Measurements from ENCODE around the gene PDE4D.

GRCh38 chr5:59640411-59640810 lies 253.1 kb downstream of the PDE4D start:
- TF ChIP-seq, protein P1, sequence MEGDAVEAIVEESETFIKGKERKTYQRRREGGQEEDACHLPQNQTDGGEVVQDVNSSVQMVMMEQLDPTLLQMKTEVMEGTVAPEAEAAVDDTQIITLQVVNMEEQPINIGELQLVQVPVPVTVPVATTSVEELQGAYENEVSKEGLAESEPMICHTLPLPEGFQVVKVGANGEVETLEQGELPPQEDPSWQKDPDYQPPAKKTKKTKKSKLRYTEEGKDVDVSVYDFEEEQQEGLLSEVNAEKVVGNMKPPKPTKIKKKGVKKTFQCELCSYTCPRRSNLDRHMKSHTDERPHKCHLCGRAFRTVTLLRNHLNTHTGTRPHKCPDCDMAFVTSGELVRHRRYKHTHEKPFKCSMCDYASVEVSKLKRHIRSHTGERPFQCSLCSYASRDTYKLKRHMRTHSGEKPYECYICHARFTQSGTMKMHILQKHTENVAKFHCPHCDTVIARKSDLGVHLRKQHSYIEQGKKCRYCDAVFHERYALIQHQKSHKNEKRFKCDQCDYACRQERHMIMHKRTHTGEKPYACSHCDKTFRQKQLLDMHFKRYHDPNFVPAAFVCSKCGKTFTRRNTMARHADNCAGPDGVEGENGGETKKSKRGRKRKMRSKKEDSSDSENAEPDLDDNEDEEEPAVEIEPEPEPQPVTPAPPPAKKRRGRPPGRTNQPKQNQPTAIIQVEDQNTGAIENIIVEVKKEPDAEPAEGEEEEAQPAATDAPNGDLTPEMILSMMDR (IDR thresholded peaks at IDR 0.05) = no peak
- TF ChIP-seq POLR2A (IDR thresholded peaks at IDR 0.05) = no peak

Measured in right lobe of liver (tissue), 4 donors.